Activated T-helper 1 cell treated with anti-CD3 and anti-CD28 coated beads, Interleukin-2, amount 50 U/mL, for 16 hours (primary cell): Measurements from ENCODE around the gene ALDH1A1.

Experiments used
- DNase-seq, 2 donors: peaks; one replicate each; pipeline ENCODE4 v3.0.0-alpha.2; 2020; ENCODE audit warnings: low read depth in 1 of 2, low spot score in 1 of 2

The ALDH1A1 gene

DNA sequence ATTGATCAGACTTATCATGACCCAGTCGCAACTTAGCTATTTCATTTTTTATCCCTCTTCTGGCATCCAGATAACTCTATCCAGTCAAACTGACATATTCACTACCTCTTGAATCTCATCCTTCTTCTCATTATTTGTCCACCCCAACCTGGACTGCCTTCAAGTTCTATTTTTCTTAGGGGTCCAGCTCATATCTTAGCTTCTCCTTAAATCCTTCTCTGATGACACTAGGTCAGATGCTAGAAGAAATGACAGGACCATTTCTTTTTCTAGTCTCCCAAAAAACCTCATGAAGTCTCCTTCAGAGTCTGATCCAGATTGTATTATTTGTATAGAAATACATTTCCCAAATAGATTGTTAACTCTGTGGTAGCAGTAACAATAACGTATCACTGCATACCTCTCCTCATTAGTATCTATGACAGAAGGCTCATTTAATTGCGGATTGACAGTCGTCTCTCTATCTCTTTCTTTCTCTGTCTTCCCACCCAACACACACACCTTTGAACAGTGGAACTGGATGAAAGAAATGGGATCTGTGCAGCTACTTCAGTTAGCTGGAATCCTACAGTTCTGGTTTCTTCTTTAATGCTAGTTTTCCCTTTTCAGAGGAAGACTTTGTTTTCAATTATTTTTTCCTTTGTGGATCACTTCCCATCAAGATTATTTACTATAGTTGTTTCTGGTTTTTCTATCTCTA, 33.5 kb downstream of the ALDH1A1 start:
- no peak for DNase-seq

DNA sequence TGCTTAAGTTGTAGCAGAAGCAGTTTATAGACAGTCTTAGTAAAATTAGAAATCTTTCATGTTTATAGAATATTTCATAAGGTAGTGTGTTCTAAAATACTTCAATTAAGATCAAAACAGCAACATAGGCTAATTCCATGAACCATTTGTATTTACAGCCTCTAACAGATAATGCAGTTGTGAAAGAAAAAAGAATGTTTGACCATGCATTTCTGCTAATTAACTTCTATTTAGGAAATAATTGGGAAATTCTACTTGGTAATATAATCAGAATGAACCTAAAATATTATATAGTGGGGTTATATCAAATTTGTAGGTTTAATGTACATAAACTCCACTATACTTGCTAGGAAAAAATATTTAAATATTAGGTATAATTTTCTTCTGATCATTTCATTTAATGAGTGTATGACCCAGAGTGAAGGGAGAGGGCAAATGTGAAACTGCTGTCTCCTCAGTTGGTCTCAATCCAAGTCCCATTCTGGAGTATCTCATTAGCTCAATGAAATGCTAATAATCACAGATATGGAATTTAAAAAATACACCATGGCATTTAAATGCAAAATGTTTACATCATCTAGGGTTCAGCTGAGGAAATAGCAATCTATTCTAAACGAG, 34.9 kb downstream of the ALDH1A1 start:
- no peak for DNase-seq

DNA sequence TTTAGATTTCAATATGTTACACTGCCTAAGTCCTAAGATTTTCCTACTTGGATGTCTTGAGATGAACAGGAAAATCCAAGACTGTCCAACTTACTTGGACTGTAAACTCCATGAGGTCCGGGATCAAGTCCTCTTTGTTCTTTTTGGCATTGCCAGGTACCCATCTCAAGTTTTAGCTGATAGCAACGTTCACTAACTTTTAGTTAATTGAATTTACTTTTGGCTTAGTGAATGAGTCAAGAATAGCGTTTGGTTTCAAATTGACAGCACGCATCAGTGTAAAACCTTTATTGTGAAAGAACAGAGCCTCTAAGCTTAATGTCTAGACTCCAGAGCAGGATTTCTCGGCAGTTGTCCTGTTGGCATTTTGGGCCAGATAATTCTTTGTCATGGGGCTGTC, 37.2 kb downstream of the ALDH1A1 start:
- DNase-seq: no peak

DNA sequence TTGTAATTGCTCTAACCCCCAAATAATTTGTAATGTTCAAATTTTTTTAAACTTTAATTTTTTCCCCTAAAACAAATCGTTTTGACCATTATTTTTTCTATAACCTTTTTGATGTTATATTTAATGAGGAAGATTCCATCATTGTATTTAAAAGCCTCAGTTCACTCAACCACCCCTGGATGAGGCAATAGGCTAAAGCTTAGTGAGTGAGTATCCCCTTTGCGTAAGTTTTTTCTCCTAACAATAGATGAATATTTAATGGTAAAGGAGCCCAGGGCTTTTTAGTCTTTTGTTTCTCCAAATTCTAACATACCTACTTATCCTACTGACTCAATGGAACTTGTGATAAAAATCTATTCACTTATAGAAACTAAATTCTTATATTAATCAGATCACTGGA, 38.1 kb downstream of the ALDH1A1 start:
- no peak for DNase-seq

GRCh38 chr9:72913382-72914009, 39.4 kb downstream of the ALDH1A1 start:
- DNase-seq: no peak

DNA sequence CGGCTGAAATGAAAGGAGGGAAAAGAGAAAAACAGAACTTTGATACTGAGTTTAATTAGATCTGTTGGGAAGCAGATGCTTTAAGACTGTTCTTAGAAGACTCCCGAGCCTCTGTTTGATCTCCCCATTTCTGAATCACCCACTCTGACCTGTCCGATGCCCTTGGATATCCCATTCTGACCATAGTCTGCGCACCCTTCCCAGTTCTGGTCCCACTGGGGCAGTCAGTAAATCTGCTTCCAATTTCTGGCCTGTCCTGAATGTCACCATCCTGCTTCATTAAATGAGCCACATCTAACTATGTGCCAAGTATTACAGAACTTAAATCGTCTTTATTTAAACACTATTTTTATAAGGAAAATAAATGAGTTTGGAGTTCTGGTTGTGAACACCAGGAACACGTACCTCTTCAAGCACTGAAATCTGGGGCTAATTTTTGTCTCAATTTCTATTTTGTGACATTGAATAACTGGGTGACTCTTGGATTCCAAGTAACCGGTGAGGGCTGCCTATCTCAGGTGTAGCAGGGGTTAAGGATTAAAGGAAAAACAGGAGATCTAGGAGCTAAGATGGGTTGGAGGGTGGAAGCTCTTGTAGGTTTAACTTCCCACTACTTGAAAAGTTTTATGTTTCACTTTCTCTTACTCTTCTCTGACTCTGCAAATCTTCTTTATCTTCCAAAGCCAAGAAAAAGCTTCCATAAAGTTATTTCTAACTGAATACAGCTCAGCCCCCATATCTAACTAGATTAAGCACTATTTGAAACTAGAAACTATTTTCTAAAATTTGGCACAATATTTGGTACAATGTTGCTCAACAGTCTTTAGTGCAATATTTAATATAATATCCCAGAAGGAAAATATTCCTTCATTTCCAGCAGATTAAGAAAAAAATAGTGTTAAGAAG, 40.1 kb downstream of the ALDH1A1 start:
- no peak for DNase-seq

DNA sequence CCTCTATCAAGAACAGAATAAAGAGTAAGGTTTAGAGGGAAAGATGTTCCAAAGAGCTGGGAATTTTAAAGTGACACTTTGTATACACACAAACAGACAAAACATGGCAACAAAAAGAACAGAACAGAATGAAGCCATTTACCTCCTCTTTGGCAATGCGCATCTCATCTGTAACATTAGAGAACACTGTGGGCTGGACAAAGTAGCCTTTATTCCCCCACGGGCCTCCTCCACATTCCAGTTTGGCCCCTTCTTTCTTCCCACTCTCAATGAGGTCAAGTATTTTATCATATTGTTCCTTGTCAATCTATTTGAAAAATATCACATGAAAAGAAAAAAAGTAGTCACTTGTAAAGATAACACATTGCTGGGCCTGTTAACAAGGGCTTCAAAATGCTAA, 41.0 kb downstream of the ALDH1A1 start:
- no peak for DNase-seq

GRCh38 chr9:72911247-72911775, 41.5 kb downstream of the ALDH1A1 start:
- no peak for DNase-seq

GRCh38 chr9:72909428-72909827, 43.4 kb downstream of the ALDH1A1 start:
- DNase-seq: no peak

GRCh38 chr9:72907421-72907820, 45.4 kb downstream of the ALDH1A1 start:
- no peak for DNase-seq

DNA sequence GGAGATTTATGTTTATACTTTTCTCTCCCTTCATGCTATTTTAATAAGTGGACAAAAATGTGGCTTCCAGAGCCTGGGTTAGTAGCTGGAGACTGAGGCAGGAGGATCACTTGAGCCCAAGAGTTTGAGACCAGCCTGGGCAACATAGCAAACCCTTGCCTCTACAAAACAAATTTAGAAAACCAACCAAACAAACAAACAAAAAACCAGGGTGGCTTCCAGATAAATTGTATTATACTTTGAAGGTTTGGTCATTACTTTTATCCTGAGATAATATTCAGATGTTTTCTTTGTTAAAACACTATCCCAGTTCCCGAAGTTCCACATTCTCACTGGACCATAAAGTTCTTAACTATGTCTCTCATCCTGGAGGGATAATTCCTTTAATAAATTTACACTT, 46.0 kb downstream of the ALDH1A1 start:
- DNase-seq: no peak

GRCh38 chr9:72905514-72906480, 47.1 kb downstream of the ALDH1A1 start:
- DNase-seq: no peak

GRCh38 chr9:72904267-72905093, 48.4 kb downstream of the ALDH1A1 start:
- no peak for DNase-seq

- DNase-seq: no peak
Measured at GRCh38 chr9:72903103-72903502, 49.8 kb downstream of the ALDH1A1 start.

DNA sequence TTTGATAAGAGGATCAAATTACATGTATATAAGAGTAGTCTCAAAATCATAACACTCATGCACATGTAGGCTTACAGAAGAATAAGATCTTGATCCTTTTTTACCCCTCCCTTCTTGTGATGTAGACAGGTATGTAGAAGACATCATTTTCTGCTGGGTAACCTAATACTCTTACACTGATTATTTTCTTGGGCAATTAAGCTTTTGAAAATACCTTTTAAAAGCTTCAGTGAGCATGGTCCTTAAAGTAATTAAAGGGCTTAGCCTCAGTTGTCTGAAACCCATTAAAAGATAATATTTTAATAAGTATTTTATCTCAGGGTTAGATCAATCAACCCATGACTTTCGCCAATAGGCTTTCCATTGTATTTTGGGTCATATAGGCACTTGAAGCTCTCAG, 50.6 kb downstream of the ALDH1A1 start:
- DNase-seq: no peak

DNA sequence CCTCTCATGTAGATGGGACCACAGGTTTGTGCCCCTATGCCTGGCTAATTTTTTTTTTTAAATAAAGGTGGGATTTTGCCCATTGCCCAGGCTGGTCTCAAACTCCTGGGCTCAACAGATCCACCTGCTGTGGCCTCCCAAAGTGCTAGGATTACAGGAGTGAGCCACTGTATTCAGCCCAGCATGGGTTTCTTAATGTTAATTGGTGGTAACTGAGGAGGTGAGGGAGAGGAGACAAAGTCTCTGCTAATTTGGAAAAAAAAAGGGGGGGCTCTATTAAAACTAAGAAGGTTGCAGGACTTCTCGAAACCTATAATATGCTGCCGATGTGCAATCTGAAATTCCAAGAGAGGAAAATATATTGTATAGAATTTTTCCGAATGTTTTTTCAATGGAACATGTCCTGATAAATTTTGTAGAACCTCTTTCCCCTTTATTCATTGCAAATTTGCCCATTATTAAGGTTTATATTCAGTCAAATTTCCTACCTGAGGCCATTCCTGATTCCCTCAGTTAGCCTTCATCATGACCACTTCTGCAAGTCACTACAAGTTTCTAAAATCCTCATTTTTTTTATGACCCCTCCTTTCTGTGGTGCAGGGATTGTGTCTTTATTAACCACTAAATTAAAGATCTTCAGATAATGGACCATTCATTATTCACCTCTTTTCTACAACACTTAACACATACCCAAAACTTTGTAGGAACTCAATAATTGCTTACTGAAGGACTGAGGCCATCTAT, 52.9 kb downstream of the ALDH1A1 start:
- no peak for DNase-seq

- no peak for DNase-seq
Measured at GRCh38 chr9:72898784-72899733, 53.8 kb downstream of the ALDH1A1 start.
